Motor neuron (in vitro differentiated cells): ENCODE results near the gene CRABP2. TPM values are rescaled to one million over a fixed set of nuclear protein-coding genes. Genes with fewer than 3 reads are reported as not detected.

Experiments
- ATAC-seq, 8 experiments: fragments of 200-7000 bp; cut with Tn5 transposase; replicated peaks in 6 of 8; 2 replicates each; pipeline ENCODE4 v1.8.0; 2021; ENCODE audit warnings: mild to moderate bottlenecking in 8 of 8, moderate library complexity in 8 of 8
- H3K27ac ChIP-seq, 2 donors: fragments of 250-450 bp; sonication (Bioruptor Pico); 2 replicates each; pipeline ENCODE4 v1.9.0; 2021; ENCODE audit warnings: antibody characterized with exemption in 2 of 2, mild to moderate bottlenecking in 2 of 2, moderate library complexity in 1 of 2
- H3K4me1 ChIP-seq, 2 donors: fragments of 250-450 bp; sonication (Bioruptor Pico); replicated peaks in 1 of 2; 2 replicates each; pipeline ENCODE4 v1.6.1; 2021; ENCODE audit warnings: antibody characterized with exemption in 2 of 2, mild to moderate bottlenecking in 2 of 2, moderate library complexity in 1 of 2
- H3K4me3 ChIP-seq, 5 donors: fragments of 250-450 bp; sonication (Bioruptor Pico); 2 replicates each; pipeline ENCODE4 v1.9.0; 2021; ENCODE audit warnings: antibody characterized with exemption in 5 of 5, mild to moderate bottlenecking in 5 of 5, moderate library complexity in 4 of 5
- WGBS, 10 experiments: fragments of 450-650 bp; shearing (Covaris generic); methylation state at CpG; one replicate each; pipeline ENCODE4 v1.0.0; 2022; 5-methylcytosine and 5-hydroxymethylcytosine counted together
- in situ Hi-C, 9 experiments: fragments of 400-800 bp; cut with MboI; loops; one replicate each; pipeline ENCODE4 v1.15.0; 2021; ENCODE audit warnings: low sequenced_read_pairs in 9 of 9, low pct_unique_long_range_greater_than_20kb in 2 of 9; ENCODE audit not compliant: unreplicated experiment in 9 of 9
- total RNA-seq, 8 experiments: library from RNA; unstranded; fragments of 300-600 nt; gene quantifications; 2 replicates each; pipeline versions ENCODE4 v1.2.3 to v1.2.4, GENCODE V29; 2022

Gene CRABP2
- total RNA-seq, 8 experiments from 2014 or later = 1.4 to 813 (median 186) TPM

- peak overlapping the region in 1 of 2 donors; percentile 61 for H3K27ac ChIP-seq
- WGBS, 10 experiments = 0 to 40% (median 8%) methylated on average over 1 to 12 of the region's 20 CpGs; no CpG with 5 or more reads in 2 of the 10 experiments
- ATAC-seq = peak in 6 of 8 experiments; percentile 7 to 32 (median 22)
- H3K4me3 ChIP-seq = no peak overlapping the region
- H3K4me1 ChIP-seq = peaks cover 54 to 58% of the 10 kb centered on the region in 2 donors
- in situ Hi-C loops = loop anchor here in 2 of 9 experiments (25.0 kb wide), 1 partner anchor 170 kb away; the partner anchor contains the start of genes INSRR (in 2 of the 2) and NTRK1 (in 2 of the 2)
These were observed 13.5 kb downstream of the CRABP2 start for GRCh38 chr1:156691665-156692440.

- H3K4me1 ChIP-seq = peaks cover 53 to 58% of the 10 kb centered on the region in 2 donors
- ATAC-seq = no peak
- H3K4me3 ChIP-seq = no peak overlapping the region
- 20 to 90% (median 24%) methylated on average over 1 to 3 of the region's 10 CpGs; no CpG with 5 or more reads in 7 of the 10 experiments for WGBS, 10 experiments
- peak overlapping the region in 1 of 2 donors; percentile 61 for H3K27ac ChIP-seq
- in situ Hi-C loops = loop anchor here in 2 of 9 experiments (25.0 kb wide), 1 partner anchor 171 kb away; the partner anchor contains the start of genes INSRR (in 2 of the 2) and NTRK1 (in 2 of the 2)
These were observed 14.2 kb downstream of the CRABP2 start for GRCh38 chr1:156691191-156691590.

GRCh38 chr1:156690675-156691036 is 14.7 kb downstream of the CRABP2 start:
- no peak overlapping the region for H3K4me3 ChIP-seq
- 21 to 43% (median 30%) methylated on average over 2 to 8 of the region's 8 CpGs; no CpG with 5 or more reads in 6 of the 10 experiments for WGBS, 10 experiments
- H3K27ac ChIP-seq = peak overlapping the region in 1 of 2 donors; percentile 61
- in situ Hi-C loops = loop anchor here in 2 of 9 experiments (25.0 kb wide), 1 partner anchor 172 kb away; the partner anchor contains the start of genes INSRR (in 2 of the 2) and NTRK1 (in 2 of the 2)
- ATAC-seq = no peak
- H3K4me1 ChIP-seq = peaks cover 53 to 58% of the 10 kb centered on the region in 2 donors

GRCh38 chr1:156689953-156690674 is 15.3 kb downstream of the CRABP2 start:
- H3K4me3 ChIP-seq = peak overlapping the region in 4 of 5 donors; percentile 11 to 24 (median 17)
- 23 to 57% (median 31%) methylated on average over 1 to 4 of the region's 10 CpGs; no CpG with 5 or more reads in 5 of the 10 experiments for WGBS, 10 experiments
- peak in 4 of 8 experiments; percentile 20 to 40 (median 28) for ATAC-seq
- peak overlapping the region in 1 of 2 donors; percentile 56 for H3K27ac ChIP-seq
- H3K4me1 ChIP-seq = peaks cover 53 to 58% of the 10 kb centered on the region in 2 donors
- in situ Hi-C loops = loop anchor here in 3 of 9 experiments (5.0 to 25.0 kb wide), 2 partner anchors 32 to 172 kb away; partner anchors contain the start of genes INSRR (in 2 of the 3) and NTRK1 (in 2 of the 3)

GRCh38 chr1:156689035-156689952 is 16.1 kb downstream of the CRABP2 start:
- Histone ChIP-seq H3K4me3 (peak overlapping the region; percentile 11 to 24 (median 16)), H3K4me1 (peaks cover 52 to 54% of the 10 kb centered on the region in 2 donors), H3K27ac (peak overlapping the region in 1 of 2 donors; percentile 56)
- ATAC-seq = peak; percentile 81 to 96 (median 89)
- WGBS, 10 experiments = 0 to 20% (median 1%) methylated on average over 1 to 17 of the region's 23 CpGs; no CpG with 5 or more reads in 2 of the 10 experiments
- in situ Hi-C loops = loop anchor here in 3 of 9 experiments (5.0 to 25.0 kb wide), 2 partner anchors 33 to 173 kb away; partner anchors contain the start of genes INSRR (in 2 of the 3) and NTRK1 (in 2 of the 3)

GRCh38 chr1:156684227-156684782 is 21.1 kb downstream of the CRABP2 start:
- in situ Hi-C loops = loop anchor here in 2 of 9 experiments (25.0 kb wide), 1 partner anchor 178 kb away; the partner anchor contains the start of genes INSRR (in 2 of the 2) and NTRK1 (in 2 of the 2)
- WGBS, 10 experiments = 0 to 100% (median 90%) methylated on average over 1 to 5 of the region's 5 CpGs; no CpG with 5 or more reads in 3 of the 10 experiments
- no peak for ATAC-seq
- H3K4me1 ChIP-seq = peaks cover 3 to 6% of the 10 kb centered on the region in 2 donors
- no peak overlapping the region for H3K4me3 ChIP-seq
- no peak overlapping the region for H3K27ac ChIP-seq

- H3K4me3 ChIP-seq = no peak overlapping the region
- WGBS, 10 experiments = 39 to 100% (median 67%) methylated on average over 1 to 5 of the region's 5 CpGs; no CpG with 5 or more reads in 1 of the 10 experiments
- H3K4me1 ChIP-seq = peaks cover 6 to 8% of the 10 kb centered on the region in 2 donors
- no peak overlapping the region for H3K27ac ChIP-seq
- in situ Hi-C loops = loop anchor here in 2 of 9 experiments (25.0 kb wide), 1 partner anchor 180 kb away; the partner anchor contains the start of genes INSRR (in 2 of the 2) and NTRK1 (in 2 of the 2)
- peak in 1 of 8 experiments; percentile 30 for ATAC-seq
These were observed 23.1 kb downstream of the CRABP2 start for GRCh38 chr1:156682166-156682890.

GRCh38 chr1:156681196-156681960 is 24.0 kb downstream of the CRABP2 start:
- in situ Hi-C loops = loop anchor here in 2 of 9 experiments (25.0 kb wide), 1 partner anchor 181 kb away; the partner anchor contains the start of genes INSRR (in 2 of the 2) and NTRK1 (in 2 of the 2)
- 47 to 100% (median 86%) methylated on average over 1 to 6 of the region's 8 CpGs; no CpG with 5 or more reads in 3 of the 10 experiments for WGBS, 10 experiments
- ATAC-seq = no peak
- H3K4me3 ChIP-seq = no peak overlapping the region
- peaks cover 6 to 8% of the 10 kb centered on the region in 2 donors for H3K4me1 ChIP-seq
- H3K27ac ChIP-seq = no peak overlapping the region

- ATAC-seq = no peak
- Histone ChIP-seq H3K27ac (no peak overlapping the region), H3K4me3 (no peak overlapping the region), H3K4me1 (peaks cover 8 to 9% of the 10 kb centered on the region in 2 donors)
- in situ Hi-C loops = loop anchor here in 2 of 9 experiments (25.0 kb wide), 1 partner anchor 182 kb away; the partner anchor contains the start of genes INSRR (in 2 of the 2) and NTRK1 (in 2 of the 2)
- WGBS, 10 experiments = 25 to 90% (median 46%) methylated on average over 1 to 2 of the region's 2 CpGs; no CpG with 5 or more reads in 1 of the 10 experiments
These were observed 25.3 kb downstream of the CRABP2 start for GRCh38 chr1:156680056-156680455.
